ENCODE data around the gene TREML4.

The TREML4 gene

GRCh38 chr6:41255638-41256246, 27.6 kb downstream of the TREML4 start:
- DNase-seq (ENCODE audit: low read depth) = no peak

GRCh38 chr6:41256383-41256782, 28.2 kb downstream of the TREML4 start:
- no peak for DNase-seq (ENCODE audit: low read depth)

GRCh38 chr6:41257369-41258195, 29.4 kb downstream of the TREML4 start:
- DNase-seq (ENCODE audit: low read depth) = no peak

GRCh38 chr6:41258196-41258493, 30.0 kb downstream of the TREML4 start:
- DNase-seq (ENCODE audit: low read depth) = no peak

- DNase-seq (ENCODE audit: low read depth) = no peak
Observed at GRCh38 chr6:41262401-41262800, 34.3 kb downstream of the TREML4 start.

GRCh38 chr6:41263267-41263666, 35.1 kb downstream of the TREML4 start:
- DNase-seq (ENCODE audit: low read depth) = no peak

- no peak for DNase-seq (ENCODE audit: low read depth)
Observed at GRCh38 chr6:41266541-41266940, 38.4 kb downstream of the TREML4 start.

GRCh38 chr6:41268478-41268877, 40.3 kb downstream of the TREML4 start:
- DNase-seq (ENCODE audit: low read depth) = no peak

GRCh38 chr6:41269166-41269565, 41.0 kb downstream of the TREML4 start:
- no peak for DNase-seq (ENCODE audit: low read depth)

GRCh38 chr6:41269716-41270115, 41.6 kb downstream of the TREML4 start:
- no peak for DNase-seq (ENCODE audit: low read depth)

- no peak for DNase-seq (ENCODE audit: low read depth)
Observed at GRCh38 chr6:41271901-41272395, 43.8 kb downstream of the TREML4 start.

GRCh38 chr6:41272591-41273240, 44.6 kb downstream of the TREML4 start:
- DNase-seq (ENCODE audit: low read depth) = no peak

GRCh38 chr6:41273714-41274113, 45.6 kb downstream of the TREML4 start:
- DNase-seq (ENCODE audit: low read depth) = no peak

GRCh38 chr6:41274256-41274655, 46.1 kb downstream of the TREML4 start:
- DNase-seq (ENCODE audit: low read depth) = no peak

- DNase-seq (ENCODE audit: low read depth) = no peak
Observed at GRCh38 chr6:41275489-41275888, 47.3 kb downstream of the TREML4 start.

GRCh38 chr6:41277605-41278004, 49.5 kb downstream of the TREML4 start:
- DNase-seq (ENCODE audit: low read depth) = no peak

- DNase-seq (ENCODE audit: low read depth) = peak; percentile 9
Observed at GRCh38 chr6:41278699-41279405, 50.7 kb downstream of the TREML4 start.

GRCh38 chr6:41280381-41281057, 52.4 kb downstream of the TREML4 start:
- no peak for DNase-seq (ENCODE audit: low read depth)

GRCh38 chr6:41283600-41283999, 55.5 kb downstream of the TREML4 start:
- DNase-seq (ENCODE audit: low read depth) = no peak

- no peak for DNase-seq (ENCODE audit: low read depth)
Observed at GRCh38 chr6:41284726-41285125, 56.6 kb downstream of the TREML4 start.

- DNase-seq (ENCODE audit: low read depth) = no peak
Observed at GRCh38 chr6:41286544-41287346, 58.6 kb downstream of the TREML4 start, which contains the start of gene TREM1. Gene TREM1 (minus strand): TSS chr6:41286682. CDS start chr6:41286655, 27 bp downstream.
